Mesothelial cell of epicardium (in vitro differentiated cells): ENCODE results near the gene SRC. TPM values are rescaled to one million over a fixed set of nuclear protein-coding genes. Genes with fewer than 3 reads are reported as not detected.
"Not testable (repeated sequence)": the region's sequence is repeated elsewhere in the genome, so short reads cannot be mapped to it uniquely, and the experiment has no call there.

ENCODE experiments used
- DNase-seq, 2 experiments: peaks; one replicate each; pipeline ENCODE4 v3.0.0; 2021; ENCODE audit warnings: low spot score in 2 of 2; ENCODE audit not compliant: unreplicated experiment in 2 of 2
- H3K27ac Mint-ChIP-seq: 2 replicates; pipeline ENCODE4 v1.8.0; 2021; ENCODE audit warnings: mixed read lengths
- H3K27me3 Mint-ChIP-seq: 2 replicates; pipeline ENCODE4 v1.8.0; 2021; ENCODE audit warnings: low read depth, mixed read lengths
- H3K36me3 Mint-ChIP-seq: 2 replicates; pipeline ENCODE4 v1.8.0; 2021; ENCODE audit warnings: mixed read lengths
- H3K4me1 Mint-ChIP-seq: 2 replicates; pipeline ENCODE4 v1.8.0; 2021; ENCODE audit warnings: mixed read lengths
- H3K4me3 Mint-ChIP-seq: 2 replicates; pipeline ENCODE4 v1.8.0; 2021; ENCODE audit warnings: mild to moderate bottlenecking, moderate library complexity, mixed read lengths
- H3K9me3 Mint-ChIP-seq: 2 replicates; pipeline ENCODE4 v1.8.0; 2021; ENCODE audit warnings: mixed read lengths
- CTCF ChIP-seq: fragments of 200-600 bp; sonication (generic); IDR thresholded peaks from one replicate; pipeline ENCODE4 v1.5.0; 2021; ENCODE audit warnings: antibody characterized with exemption; ENCODE audit not compliant: unreplicated experiment
- total RNA-seq: library from RNA; stranded (reverse); gene quantifications from 3 replicates; pipeline ENCODE4 v1.2.1, GENCODE V29; 2021

SRC gene
- total RNA-seq, 1 donor from 2014 or later = 85.2 TPM

DNA sequence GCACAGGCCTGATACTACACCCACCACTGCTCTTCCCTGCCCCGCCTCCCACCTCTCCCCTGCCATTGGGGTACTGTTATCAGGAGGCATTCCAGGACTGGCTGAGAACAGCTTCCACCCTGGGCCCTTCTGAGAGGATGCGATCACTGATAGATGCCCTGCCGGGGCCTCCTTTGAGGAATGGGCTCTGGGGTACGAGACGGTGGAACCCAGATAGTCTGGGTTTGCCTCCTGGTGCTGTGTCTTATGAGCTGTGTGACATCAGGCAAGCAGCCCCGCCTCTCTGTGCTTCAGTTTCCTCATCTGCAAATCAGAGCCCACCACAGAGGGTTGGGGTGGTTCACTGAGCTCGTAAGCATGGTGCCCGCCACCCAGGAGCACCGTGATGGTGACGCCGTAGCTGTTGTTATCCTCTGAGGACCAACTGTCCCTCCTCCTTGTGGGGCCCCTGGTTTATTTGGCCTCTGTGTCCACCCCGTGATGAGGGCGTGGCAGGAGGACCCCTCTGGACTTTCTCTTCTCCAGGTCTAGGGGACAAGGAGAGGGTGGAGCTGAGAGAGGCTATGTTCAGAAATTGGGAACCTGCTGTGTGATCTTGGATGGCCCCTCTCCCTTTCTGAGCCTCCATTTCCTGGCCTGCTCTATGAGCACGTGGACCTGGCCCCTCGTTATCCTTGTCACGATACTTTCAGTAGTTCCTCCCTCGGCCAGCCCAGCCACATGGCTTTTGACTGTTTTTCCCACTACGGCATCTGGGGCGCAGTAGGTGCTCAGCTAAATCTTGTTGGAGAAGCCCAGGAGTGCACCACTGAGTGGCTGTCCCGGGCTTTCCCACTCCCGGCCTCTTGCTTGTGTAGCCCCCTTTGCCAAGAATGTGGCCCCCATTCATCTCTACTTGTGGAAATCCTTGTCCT, 18.3 kb downstream of the SRC start:
- DNase-seq = no peak
- Mint-ChIP-seq H3K27me3 (no peaks in the 10 kb centered on the region), H3K27ac (peak overlapping the region; percentile 35), H3K9me3 (peaks cover 9% of the 10 kb centered on the region), H3K4me3 (no peak overlapping the region), H3K4me1 (peaks cover 8% of the 10 kb centered on the region), H3K36me3 (peaks cover 31% of the 10 kb centered on the region)
- no peak for TF ChIP-seq CTCF

- no peak for TF ChIP-seq CTCF
- H3K27me3 Mint-ChIP-seq = no peaks in the 10 kb centered on the region
- H3K9me3 Mint-ChIP-seq = peaks cover 9% of the 10 kb centered on the region
- no peak overlapping the region for H3K4me3 Mint-ChIP-seq
- H3K4me1 Mint-ChIP-seq = peaks cover 3% of the 10 kb centered on the region
- DNase-seq = no peak
- peak overlapping the region; percentile 35 for H3K27ac Mint-ChIP-seq
- peaks cover 35% of the 10 kb centered on the region for H3K36me3 Mint-ChIP-seq
Observed at GRCh38 chr20:37364927-37365272, 19.0 kb downstream of the SRC start.

- no peak for TF ChIP-seq CTCF
- peaks cover 9% of the 10 kb centered on the region for H3K9me3 Mint-ChIP-seq
- no peak for DNase-seq
- H3K4me3 Mint-ChIP-seq = no peak overlapping the region
- peaks cover 35% of the 10 kb centered on the region for H3K36me3 Mint-ChIP-seq
- no peaks in the 10 kb centered on the region for H3K27me3 Mint-ChIP-seq
- peak overlapping the region; percentile 43 for H3K27ac Mint-ChIP-seq
- H3K4me1 Mint-ChIP-seq = no peaks in the 10 kb centered on the region
Observed at GRCh38 chr20:37365760-37366638, 20.1 kb downstream of the SRC start.

- Mint-ChIP-seq H3K4me3 (no peak overlapping the region), H3K9me3 (peaks cover 9% of the 10 kb centered on the region), H3K27ac (no peak overlapping the region), H3K36me3 (peaks cover 35% of the 10 kb centered on the region), H3K27me3 (no peaks in the 10 kb centered on the region), H3K4me1 (no peaks in the 10 kb centered on the region)
- DNase-seq = no peak
- no peak for TF ChIP-seq CTCF
Observed at GRCh38 chr20:37366743-37367142, 20.8 kb downstream of the SRC start.

DNA sequence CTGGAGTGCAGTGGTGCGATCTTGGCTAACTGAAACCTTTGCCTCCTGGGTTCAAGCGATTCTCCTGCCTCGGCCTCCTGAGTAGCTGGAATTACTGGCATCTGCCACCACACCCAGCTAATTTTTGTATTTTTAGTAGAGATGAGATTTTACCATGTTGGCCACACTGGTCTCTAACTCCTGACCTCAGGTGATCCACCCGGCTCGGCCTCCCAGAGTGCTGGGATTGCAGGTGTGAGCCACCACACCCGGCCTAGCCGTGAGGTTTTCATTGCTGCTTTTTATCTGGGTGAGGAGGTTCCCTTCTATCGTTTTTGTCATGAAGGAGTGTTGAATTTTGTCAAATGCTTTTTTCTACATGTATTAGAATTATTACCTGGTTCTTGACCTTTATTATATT, 23.9 kb downstream of the SRC start:
- peaks cover 9% of the 10 kb centered on the region for H3K9me3 Mint-ChIP-seq
- no peak for TF ChIP-seq CTCF
- peaks cover 31% of the 10 kb centered on the region for H3K36me3 Mint-ChIP-seq
- H3K4me1 Mint-ChIP-seq = no peaks in the 10 kb centered on the region
- no peak overlapping the region for H3K27ac Mint-ChIP-seq
- H3K4me3 Mint-ChIP-seq = no peak overlapping the region
- H3K27me3 Mint-ChIP-seq = no peaks in the 10 kb centered on the region
- DNase-seq = no peak

DNA sequence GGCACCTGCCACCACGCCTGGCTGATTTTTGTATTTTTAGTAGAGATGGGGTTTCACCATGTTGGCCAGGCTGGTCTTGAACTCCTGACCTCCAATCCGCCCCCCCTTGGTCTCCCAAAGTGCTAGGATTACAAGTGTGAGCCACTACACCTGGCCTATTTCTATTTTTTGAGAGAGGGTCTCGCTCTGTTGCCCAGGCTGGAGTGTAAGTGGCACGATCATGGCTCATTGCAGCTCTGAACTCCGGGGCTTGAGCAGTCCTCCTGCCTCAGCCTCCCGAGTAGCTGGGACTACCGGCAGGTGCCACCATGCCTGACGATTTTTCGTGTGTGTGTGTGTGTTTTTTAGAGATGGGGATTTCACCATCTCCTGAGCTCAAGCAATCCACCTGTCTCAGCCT, 25.9 kb downstream of the SRC start:
- DNase-seq, H3K27ac Mint-ChIP-seq, H3K9me3 Mint-ChIP-seq, H3K4me1 Mint-ChIP-seq, H3K4me3 Mint-ChIP-seq, H3K27me3 Mint-ChIP-seq: not testable (repeated sequence)
- H3K36me3 Mint-ChIP-seq = peaks cover 12% of the 10 kb centered on the region
